Heart right ventricle (tissue), 16 donors: ENCODE results near the gene GP5. TPM values are rescaled to one million over a fixed set of nuclear protein-coding genes. Genes with fewer than 3 reads are reported as not detected.

Source experiments
- ATAC-seq, 8 donors: fragments of 200-7000 bp; cut with Tn5 transposase; one replicate each; pipeline ENCODE4 v1.9.1; 2020; ENCODE audit warnings: mild to moderate bottlenecking in 8 of 8, moderate library complexity in 8 of 8, moderate number of reproducible peaks in 1 of 8
- DNase-seq, 2 donors: peaks; one replicate each; pipeline ENCODE4 v3.0.0-alpha.2; 2020
- H3K27ac ChIP-seq, 10 donors: fragments of 200-600 bp; sonication (generic) in 2 of 10; one replicate each; pipeline versions ENCODE4 v1.5.0 to v1.8.0; 2020 to 2022; ENCODE audit warnings: mild to moderate bottlenecking in 3 of 10
- H3K27me3 ChIP-seq, 7 donors: fragments of 200-600 bp; one replicate each; pipeline ENCODE4 v1.8.0; 2021 to 2022; ENCODE audit warnings: mild to moderate bottlenecking in 2 of 7
- H3K36me3 ChIP-seq, 9 donors: fragments of 200-600 bp; sonication (generic) in 1 of 9; one replicate each; pipeline versions ENCODE4 v1.5.0 to v1.8.0; 2020 to 2022; ENCODE audit warnings: mild to moderate bottlenecking in 2 of 9
- H3K4me1 ChIP-seq, 9 donors: fragments of 200-600 bp; sonication (generic) in 1 of 9; one replicate each; pipeline versions ENCODE4 v1.5.0 to v1.8.0; 2020 to 2022; ENCODE audit warnings: mild to moderate bottlenecking in 4 of 9
- H3K4me3 ChIP-seq, 10 donors: fragments of 200-600 bp; sonication (generic) in 2 of 10; one replicate each; pipeline versions ENCODE4 v1.5.0 to v1.8.0; 2020 to 2022; ENCODE audit warnings: mild to moderate bottlenecking in 7 of 10, moderate library complexity in 2 of 10
- H3K9me3 ChIP-seq, 11 donors: fragments of 200-600 bp in 10 of 11; sonication (generic) in 2 of 11; one replicate each; pipeline versions ENCODE4 v1.5.0 to v1.8.0; 2013 to 2022; ENCODE audit warnings: mild to moderate bottlenecking in 2 of 11, control low read depth in 1 of 11, moderate library complexity in 1 of 11
- CTCF ChIP-seq, 9 donors: fragments of 200-600 bp; sonication (generic) in 2 of 9; IDR thresholded peaks; one replicate each; pipeline versions ENCODE4 v1.5.0 to v1.8.0; 2021 to 2022; ENCODE audit warnings: antibody characterized with exemption in 9 of 9, mild to moderate bottlenecking in 5 of 9, moderate library complexity in 1 of 9
- WGBS, 2 donors: extraction: QIAGEN DNeasy Blood & Tissue Kit; methylation state at CpG; one replicate each; pipeline ENCODE4 v1.1.7; 2013; ENCODE audit warnings: inconsistent platforms in 1 of 2; 5-methylcytosine and 5-hydroxymethylcytosine counted together
- intact Hi-C, 10 donors: fragments of 100-400 bp; cut with DNase I; formaldehyde crosslinking; loops; one replicate each; pipeline versions ENCODE4 v1.11.1 to v1.14.2; 2022
- polyA plus RNA-seq, 2 donors: library from polyadenylated mRNA; stranded (reverse); fragments of 200-250 nt; gene quantifications; one replicate each; pipeline ENCODE4 v1.2.3, GENCODE V29; 2013
- total RNA-seq, 10 donors: library from RNA; stranded (reverse); fragmentation: NEBNext Ultra II Directional in 3 of 10; extraction: Animal tissue kit (Norgen Biotek cat#: 25700) in 3 of 10; gene quantifications; one replicate each; pipeline versions ENCODE4 v1.2.1 to v1.2.4, GENCODE V29; 2021 to 2023
- donor health status: Arrhythmogenic right ventricular cardiomyopathy.
- donor health status: ischemic (EF 13 %, LVEDD 7.1; RV severe dilation, severe dysfunction).
- donor health status: healthy with polysubstance abuse.
- donor health status: DM: no; HTN: yes; CAD: no.
- donor health status: DM: no; HTN: no; CAD: no.
- donor health status: ischemic (EF 25% LVEDD 6.9; RV normal size, moderate dysfunction).
- donor health status: ischemic (EF 25% LVEDD 5.7; RV mildly dilated, moderate dysfunction).
- donor health status: healthy.
- donor health status: DM: yes; HTN: yes; CAD: no.
- donor health status: Ischemic cardiomyopathy.
- donor health status: ischemic (EF 35%, LVEDD 5.7; RV mildly dilated, moderate dysfunction).
- donor health status: nonischemic (EF 11% LVEDD 7.7; RV severe dilation, severe dysfunction).
- donor health status: DM: yes; HTN: yes; CAD: no.
- donor health status: PGD.
- donor health status: ischemic (EF 29% LVEDD 5.4; RV normal size, mild dysfunction).
- donor health status: nonischemic (EF 23%, LVEDD 6.1; RV moderate dilation, normal function).

The GP5 gene
- total and polyA plus RNA-seq, 12 donors: 0.01 to 0.21 (median 0.13) TPM; not detected in 5

- DNase-seq (no peak), ATAC-seq (no peak)
- Histone ChIP-seq H3K36me3 (peaks cover 3 to 95% (median 15%) of the 10 kb centered on the region in 9 donors), H3K27me3 (no peaks in the 10 kb centered on the region), H3K27ac (no peak overlapping the region), H3K4me1 (no peaks in the 10 kb centered on the region), H3K9me3 (no peaks in the 10 kb centered on the region), H3K4me3 (no peak overlapping the region)
- 87 to 88% methylated on average over 7 of the region's 7 CpGs for WGBS, 2 donors
- intact Hi-C loops: loop anchor here in 5 of 10 donors (2.0 to 10.0 kb wide), 6 partner anchors 73 to 743 kb away; no protein-coding TSS in a partner anchor
- no peak for TF ChIP-seq CTCF (IDR thresholded peaks at IDR 0.05)
These were observed 8.4 kb upstream of the GP5 start for GRCh38 chr3:194407423-194407822.

- no peak overlapping the region for H3K27ac ChIP-seq
- peaks cover 3 to 81% (median 15%) of the 10 kb centered on the region in 9 donors for H3K36me3 ChIP-seq
- ATAC-seq (no peak), DNase-seq (no peak)
- no peaks in the 10 kb centered on the region for H3K9me3 ChIP-seq
- no peak overlapping the region for H3K4me3 ChIP-seq
- 94 to 95% methylated on average over 2 of the region's 2 CpGs for WGBS, 2 donors
- H3K4me1 ChIP-seq: no peaks in the 10 kb centered on the region
- intact Hi-C loops: loop anchor here in 6 of 10 donors (2.0 to 10.0 kb wide), 6 partner anchors 71 to 741 kb away; no protein-coding TSS in a partner anchor
- no peak for TF ChIP-seq CTCF (IDR thresholded peaks at IDR 0.05)
- no peaks in the 10 kb centered on the region for H3K27me3 ChIP-seq
These were observed 6.7 kb upstream of the GP5 start for GRCh38 chr3:194405766-194406165.

GRCh38 chr3:194404365-194405140 is 5.5 kb upstream of the GP5 start:
- no peak overlapping the region for H3K4me3 ChIP-seq
- DNase-seq: peak in 1 of 2 donors; percentile 48
- peak; percentile 52 to 81 (median 74) for TF ChIP-seq CTCF (IDR thresholded peaks at IDR 0.05)
- H3K4me1 ChIP-seq: no peaks in the 10 kb centered on the region
- no peak for ATAC-seq
- H3K9me3 ChIP-seq: no peaks in the 10 kb centered on the region
- WGBS, 2 donors: 49 to 55% methylated on average over 10 of the region's 10 CpGs
- H3K27ac ChIP-seq: no peak overlapping the region
- peaks cover 0 to 7% (median 0%) of the 10 kb centered on the region in 7 donors for H3K27me3 ChIP-seq
- peaks cover 3 to 69% (median 15%) of the 10 kb centered on the region in 9 donors for H3K36me3 ChIP-seq
- intact Hi-C loops: loop anchor here in 8 of 10 donors (1.0 to 10.0 kb wide), 8 partner anchors 70 to 740 kb away; no protein-coding TSS in a partner anchor

- DNase-seq (no peak), ATAC-seq (peak in 5 of 8 donors; percentile 15 to 84 (median 37))
- Histone ChIP-seq H3K36me3 (peaks cover 0 to 42% (median 8%) of the 10 kb centered on the region in 9 donors), H3K9me3 (no peaks in the 10 kb centered on the region), H3K27ac (no peak overlapping the region), H3K4me1 (peaks cover 0 to 19% (median 15%) of the 10 kb centered on the region in 9 donors), H3K27me3 (peaks cover 0 to 33% (median 25%) of the 10 kb centered on the region in 7 donors), H3K4me3 (no peak overlapping the region)
- 77 to 80% methylated on average over 8 of the region's 8 CpGs for WGBS, 2 donors
- TF ChIP-seq CTCF (IDR thresholded peaks at IDR 0.05): no peak
- intact Hi-C loops: loop anchor here in 4 of 10 donors (5.0 to 10.0 kb wide), 5 partner anchors 70 to 737 kb away; no protein-coding TSS in a partner anchor
These were observed 2.8 kb upstream of the GP5 start for GRCh38 chr3:194401868-194402329.
